Measurements from ENCODE around the gene SWAP70. TPM values are rescaled to one million over a fixed set of nuclear protein-coding genes. Genes with fewer than 3 reads are reported as not detected.

The SWAP70 gene
- polyA plus RNA-seq, 1 experiment, result 24.6 TPM

GRCh38 chr11:9625728-9626127 is 38.1 kb upstream of the SWAP70 start:
- POLR2A ChIA-PET, result no interaction called here
- no peaks in the 10 kb centered on the region; the same call in 1 of the 2 replicates for H3K9me3 ChIP-seq (ENCODE audit: control insufficient read depth, insufficient read depth, low read length)
- H3K27me3 ChIP-seq (ENCODE audit: control insufficient read depth, insufficient read depth, low read length), result no peaks in the 10 kb centered on the region
- TF ChIP-seq CTCF (IDR thresholded peaks at IDR 0.05; ENCODE audit: low read depth, low read length), result no peak
- H3K27ac ChIP-seq (ENCODE audit: low read depth, low read length), result no peak overlapping the region
- no peak overlapping the region for H3K4me3 ChIP-seq (ENCODE audit: low read depth, low read length)
- CTCF ChIA-PET, result no interaction called here
- no peak for DNase-seq (ENCODE audit: low read depth, low spot score)

- Histone ChIP-seq H3K4me3 (ENCODE audit: low read depth, low read length) (no peak overlapping the region), H3K9me3 (ENCODE audit: control insufficient read depth, insufficient read depth, low read length) (no peaks in the 10 kb centered on the region; the same call in 1 of the 2 replicates), H3K27ac (ENCODE audit: low read depth, low read length) (no peak overlapping the region), H3K27me3 (ENCODE audit: control insufficient read depth, insufficient read depth, low read length) (no peaks in the 10 kb centered on the region)
- DNase-seq (ENCODE audit: low read depth, low spot score), result no peak
- ChIA-PET CTCF (no interaction called here), POLR2A (no interaction called here)
- TF ChIP-seq CTCF (IDR thresholded peaks at IDR 0.05; ENCODE audit: low read depth, low read length), result no peak
Observed at GRCh38 chr11:9626496-9627394, 37.1 kb upstream of the SWAP70 start.

- POLR2A ChIA-PET, result no interaction called here
- Histone ChIP-seq H3K4me3 (ENCODE audit: low read depth, low read length) (no peak overlapping the region), H3K27ac (ENCODE audit: low read depth, low read length) (no peak overlapping the region), H3K9me3 (ENCODE audit: control insufficient read depth, insufficient read depth, low read length) (no peaks in the 10 kb centered on the region), H3K27me3 (ENCODE audit: control insufficient read depth, insufficient read depth, low read length) (no peaks in the 10 kb centered on the region)
- CTCF ChIA-PET, result no interaction called here
- no peak for DNase-seq (ENCODE audit: low read depth, low spot score)
- no peak for TF ChIP-seq CTCF (IDR thresholded peaks at IDR 0.05; ENCODE audit: low read depth, low read length)
Observed at GRCh38 chr11:9629064-9629463, 34.8 kb upstream of the SWAP70 start.

GRCh38 chr11:9633679-9634078 is 30.2 kb upstream of the SWAP70 start:
- Histone ChIP-seq H3K9me3 (ENCODE audit: control insufficient read depth, insufficient read depth, low read length) (no peaks in the 10 kb centered on the region), H3K27me3 (ENCODE audit: control insufficient read depth, insufficient read depth, low read length) (no peaks in the 10 kb centered on the region), H3K4me3 (ENCODE audit: low read depth, low read length) (no peak overlapping the region), H3K27ac (ENCODE audit: low read depth, low read length) (no peak overlapping the region)
- TF ChIP-seq CTCF (IDR thresholded peaks at IDR 0.05; ENCODE audit: low read depth, low read length), result no peak
- ChIA-PET POLR2A (no interaction called here), CTCF (no interaction called here)
- DNase-seq (ENCODE audit: low read depth, low spot score), result no peak

GRCh38 chr11:9636691-9637090 is 27.2 kb upstream of the SWAP70 start:
- POLR2A ChIA-PET, result interaction anchor here (1.0 kb wide), 1 partner anchor 176 kb away, joined by 4 read pairs; the partner anchor contains the start of gene ZNF143
- DNase-seq (ENCODE audit: low read depth, low spot score), result no peak
- Histone ChIP-seq H3K27ac (ENCODE audit: low read depth, low read length) (no peak overlapping the region), H3K4me3 (ENCODE audit: low read depth, low read length) (no peak overlapping the region), H3K9me3 (ENCODE audit: control insufficient read depth, insufficient read depth, low read length) (no peaks in the 10 kb centered on the region), H3K27me3 (ENCODE audit: control insufficient read depth, insufficient read depth, low read length) (no peaks in the 10 kb centered on the region)
- no peak for TF ChIP-seq CTCF (IDR thresholded peaks at IDR 0.05; ENCODE audit: low read depth, low read length)
- CTCF ChIA-PET, result no interaction called here

Data from AG04450 (cell line).